Posterior cingulate gyrus (tissue), 11 donors: Measurements from ENCODE around the gene SLC16A9.

Source experiments
- DNase-seq, 10 donors: peaks; one replicate each; pipeline versions ENCODE4 v3.0.0 to v3.0.0-alpha.2; 2020 to 2021; ENCODE audit warnings: mixed read lengths in 3 of 10
- intact Hi-C: fragments of 100-400 bp; cut with DNase I; formaldehyde crosslinking; loops from one replicate; pipeline ENCODE4 v1.15.1; 2023

The SLC16A9 gene

GRCh38 chr10:59635502-59636290 lies 74.0 kb downstream of the SLC16A9 start:
- intact Hi-C loops: no loop called here
- no peak for DNase-seq

- DNase-seq: no peak
- intact Hi-C loops: no loop called here
Observed at GRCh38 chr10:59634102-59634501, 75.5 kb downstream of the SLC16A9 start.

DNA sequence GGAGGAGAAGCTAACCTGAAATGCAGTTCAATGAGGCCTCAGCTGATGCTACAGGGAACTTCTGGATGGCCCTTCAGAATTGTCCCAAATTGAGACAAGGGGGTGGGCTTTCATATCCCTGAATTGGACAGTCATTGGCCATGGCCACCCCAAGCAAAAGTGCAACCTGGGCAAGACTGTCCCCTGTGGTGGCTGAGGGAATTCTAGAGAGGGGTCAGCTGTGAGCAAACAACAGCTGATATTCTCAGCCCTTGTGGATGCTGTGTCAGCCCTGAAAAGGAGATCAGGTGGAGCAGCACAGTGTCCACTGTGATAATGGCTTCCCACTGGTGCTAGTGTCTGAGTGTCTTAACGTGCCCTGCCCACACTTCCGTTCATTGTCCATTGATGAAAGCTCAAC lies 76.6 kb downstream of the SLC16A9 start:
- intact Hi-C loops: no loop called here
- DNase-seq: no peak

GRCh38 chr10:59631882-59632807 lies 77.5 kb downstream of the SLC16A9 start:
- intact Hi-C loops: no loop called here

DNA sequence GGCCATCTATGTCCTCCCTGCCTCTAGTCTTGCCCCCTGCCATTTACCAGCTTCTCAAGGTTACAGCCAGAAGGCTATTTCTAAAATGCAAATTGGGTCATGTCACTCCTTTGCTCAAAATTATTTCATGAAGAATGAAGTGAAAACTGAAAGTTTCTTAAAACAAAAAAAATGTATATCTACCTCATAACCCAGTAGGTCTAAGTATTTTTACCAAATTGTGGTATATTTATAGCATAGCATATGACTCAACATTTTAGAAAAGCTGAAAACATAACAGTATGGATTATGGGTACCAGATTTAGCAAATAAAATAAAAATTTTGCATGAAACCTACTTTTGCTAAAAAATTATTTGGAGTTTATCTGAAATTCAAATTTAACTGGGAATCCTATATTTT lies 78.4 kb downstream of the SLC16A9 start:
- intact Hi-C loops: no loop called here
- no peak for DNase-seq

More at GRCh38 chr10:59631882-59632807, 77.5 kb downstream of the SLC16A9 start:
- no peak for DNase-seq

DNA sequence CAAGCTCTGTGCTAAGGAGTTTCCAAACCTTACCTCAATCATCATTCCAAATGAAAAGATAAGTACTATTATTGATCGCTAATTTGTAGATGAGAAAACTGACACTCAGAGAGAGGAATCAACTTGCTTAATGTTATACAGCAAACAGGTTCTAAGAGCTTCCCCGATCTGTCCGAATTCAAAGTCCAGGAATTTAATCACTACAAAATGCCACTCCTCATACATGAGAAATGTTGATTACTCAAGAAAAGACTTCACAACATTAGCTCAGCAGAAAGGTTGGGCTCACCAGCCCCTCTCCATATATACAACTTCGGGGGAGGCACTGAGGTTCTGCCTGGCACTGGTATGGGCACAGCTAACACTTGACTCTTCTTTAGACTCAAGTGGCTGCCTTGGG lies 80.7 kb downstream of the SLC16A9 start:
- no peak for DNase-seq
- intact Hi-C loops: loop anchor here (5.0 kb wide), 3 partner anchors 203 to 803 kb away; no protein-coding TSS in a partner anchor

- DNase-seq: no peak
- intact Hi-C loops: loop anchor here (5.0 kb wide), 3 partner anchors 204 to 804 kb away; no protein-coding TSS in a partner anchor
Observed at GRCh38 chr10:59628456-59628855, 81.2 kb downstream of the SLC16A9 start.

- intact Hi-C loops: loop anchor here (2.0 to 5.0 kb wide), 4 partner anchors 205 to 805 kb away; partner anchors contain the start of gene CCDC6
- no peak for DNase-seq
Observed at GRCh38 chr10:59627366-59628018, 82.2 kb downstream of the SLC16A9 start.

GRCh38 chr10:59626523-59626869 lies 83.2 kb downstream of the SLC16A9 start:
- intact Hi-C loops: loop anchor here (1.0 to 5.0 kb wide), 5 partner anchors 183 to 806 kb away; partner anchors contain the start of gene CCDC6
- no peak for DNase-seq

DNA sequence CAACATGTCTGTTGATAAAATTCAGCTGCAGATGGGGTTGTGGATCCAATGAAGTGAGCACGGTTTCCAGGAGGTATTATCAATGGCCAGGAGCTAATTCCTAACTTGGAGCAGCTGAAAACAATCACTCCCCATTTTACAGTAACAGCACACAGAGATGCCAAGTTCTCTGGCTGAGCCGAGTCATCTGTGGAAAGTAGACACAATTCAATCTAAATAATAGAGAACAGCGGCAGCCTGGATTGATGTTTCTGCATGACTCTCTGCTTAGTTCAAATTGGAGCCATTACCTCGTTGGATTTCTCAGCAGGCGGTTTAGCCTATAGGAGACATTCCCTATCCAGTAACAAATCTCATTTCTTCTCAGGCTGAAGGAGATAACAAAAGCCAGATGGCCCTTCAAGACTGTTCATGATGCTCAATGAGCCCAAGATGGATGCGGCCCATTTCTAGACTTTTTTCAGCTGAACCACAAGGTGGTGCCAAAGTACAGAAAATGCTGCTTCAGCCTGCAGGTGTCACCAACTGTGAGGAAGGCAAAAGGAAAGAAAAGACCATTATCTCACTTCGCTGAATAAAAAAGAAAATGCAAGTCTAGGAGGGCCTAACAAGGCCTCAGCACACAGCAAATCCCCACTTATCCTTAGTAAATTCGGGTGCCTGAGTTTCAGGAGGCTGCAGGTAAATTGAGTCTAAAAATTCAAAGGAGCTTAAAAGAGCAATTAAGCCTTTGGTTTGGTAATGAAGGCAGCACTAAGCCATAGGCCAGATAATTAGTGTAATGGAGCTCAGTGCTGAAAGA lies 83.7 kb downstream of the SLC16A9 start:
- DNase-seq: peak in 6 of 10 donors; percentile 11 to 83 (median 44)
- intact Hi-C loops: loop anchor here (1.0 to 5.0 kb wide), 5 partner anchors 183 to 806 kb away; partner anchors contain the start of gene CCDC6

DNA sequence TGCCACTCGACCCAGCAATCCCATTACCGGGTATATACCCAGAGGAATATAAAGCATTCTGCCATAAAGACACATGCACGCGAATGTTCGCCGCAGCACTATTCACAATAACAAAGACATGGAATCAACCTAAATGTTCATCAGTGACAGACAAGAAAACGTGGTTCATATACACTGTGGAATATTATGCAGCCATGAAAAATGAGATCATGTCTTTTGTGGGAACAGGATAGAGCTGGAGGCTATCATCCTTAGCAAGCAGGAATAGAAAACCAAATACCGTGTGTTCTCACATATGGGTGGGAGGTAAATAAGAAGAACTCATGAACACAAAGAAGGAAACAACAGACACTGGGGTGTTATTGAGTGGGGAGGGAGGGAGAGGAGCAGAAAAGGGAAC lies 84.7 kb downstream of the SLC16A9 start:
- DNase-seq: no peak
- intact Hi-C loops: loop anchor here (5.0 kb wide), 4 partner anchors 38 to 807 kb away; no protein-coding TSS in a partner anchor

DNA sequence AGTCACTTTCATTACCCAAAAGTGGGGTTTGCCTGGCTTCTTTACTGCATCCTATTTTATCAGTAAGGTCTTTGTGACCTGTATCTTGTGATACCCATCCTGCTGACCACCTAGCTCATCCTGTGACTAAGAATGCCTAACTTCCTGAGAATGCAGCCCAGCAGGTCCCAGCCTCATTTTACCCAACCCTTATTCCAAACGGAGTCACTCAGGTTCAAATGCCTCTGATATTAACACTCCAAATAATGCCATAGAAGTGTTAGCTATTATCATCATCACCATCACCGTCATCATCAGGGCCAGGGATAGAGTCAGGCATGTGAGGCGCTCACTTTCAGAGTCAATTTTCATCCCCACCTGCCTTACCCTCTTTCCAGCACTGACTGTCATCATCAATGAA lies 85.5 kb downstream of the SLC16A9 start:
- DNase-seq: no peak
- intact Hi-C loops: loop anchor here (5.0 kb wide), 1 partner anchor 37 kb away; no protein-coding TSS in a partner anchor

DNA sequence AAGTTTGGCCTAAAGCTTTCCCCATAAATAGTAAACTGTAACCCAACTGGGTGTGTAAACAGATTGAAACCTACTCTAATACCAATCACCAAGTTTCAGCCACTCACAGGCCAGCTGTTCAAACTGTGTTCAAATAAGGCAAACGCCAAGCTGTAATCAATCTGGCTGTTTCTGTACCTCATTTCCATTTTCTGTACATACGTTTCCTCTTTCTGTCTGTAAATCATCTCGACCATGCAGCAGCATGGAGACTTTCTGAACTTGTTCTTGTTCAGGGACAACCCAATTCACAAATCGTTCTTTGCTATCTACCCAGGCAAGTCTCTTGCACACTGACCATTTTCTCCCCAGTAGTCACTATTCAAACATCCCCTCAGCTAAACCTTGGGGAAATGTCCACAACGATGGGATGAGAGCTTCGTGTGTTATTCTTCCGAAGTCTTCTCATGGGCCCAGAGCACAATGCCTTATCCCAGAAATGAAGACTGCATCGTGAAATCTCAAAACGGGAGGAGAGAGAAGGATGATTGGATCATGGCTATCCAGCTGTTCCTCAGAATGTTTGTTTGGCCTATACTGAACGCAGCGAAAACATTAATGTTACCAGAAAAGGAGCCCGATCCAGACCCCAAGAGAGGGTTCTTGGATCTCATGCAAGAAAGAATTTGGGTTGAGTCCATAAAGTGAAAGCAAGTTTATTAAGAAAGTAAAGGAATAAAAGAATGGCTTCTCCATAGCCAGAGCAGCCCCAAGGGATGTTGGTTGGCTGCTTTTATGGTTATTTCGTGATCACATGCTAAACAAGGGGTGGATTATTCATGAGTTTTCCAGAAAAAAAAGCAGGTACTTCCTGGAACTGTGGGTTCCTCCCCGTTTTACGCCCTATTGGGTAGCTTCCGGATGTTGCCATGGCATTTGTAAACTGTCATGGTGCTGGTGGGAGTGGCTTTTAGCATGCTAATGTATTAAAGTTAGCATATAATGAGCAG lies 86.2 kb downstream of the SLC16A9 start:
- DNase-seq: no peak
- intact Hi-C loops: loop anchor here (2.0 to 5.0 kb wide), 4 partner anchors 36 to 841 kb away; no protein-coding TSS in a partner anchor

- intact Hi-C loops: loop anchor here (2.0 to 5.0 kb wide), 4 partner anchors 35 to 840 kb away; no protein-coding TSS in a partner anchor
- DNase-seq: peak in 8 of 10 donors; percentile 36 to 88 (median 47)
Observed at GRCh38 chr10:59622320-59623132, 87.1 kb downstream of the SLC16A9 start.

GRCh38 chr10:59621771-59622170 lies 87.9 kb downstream of the SLC16A9 start:
- intact Hi-C loops: loop anchor here (2.0 to 5.0 kb wide), 4 partner anchors 34 to 839 kb away; no protein-coding TSS in a partner anchor
- DNase-seq: no peak

GRCh38 chr10:59618666-59619065 lies 91.0 kb downstream of the SLC16A9 start:
- intact Hi-C loops: no loop called here
- no peak for DNase-seq

DNA sequence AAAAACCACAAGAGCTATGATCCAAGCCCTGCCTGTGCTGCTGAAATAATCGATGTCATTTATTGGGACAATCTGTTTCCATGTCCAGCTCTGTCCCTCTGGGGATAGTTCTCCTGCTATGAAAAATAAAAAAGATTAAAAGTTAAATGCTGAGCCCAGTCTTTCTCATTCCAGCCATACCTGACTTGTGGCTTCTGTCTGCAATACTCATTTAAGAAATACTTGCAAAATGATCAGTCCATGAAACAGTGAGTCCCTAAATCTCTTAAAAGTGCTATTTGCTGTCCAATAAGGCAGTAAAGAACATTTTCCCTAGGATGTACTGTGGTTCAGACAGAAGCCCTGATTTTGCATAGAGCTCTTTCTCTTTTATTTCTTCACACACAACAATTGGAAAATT lies 91.7 kb downstream of the SLC16A9 start:
- DNase-seq: no peak
- intact Hi-C loops: no loop called here
